Measurements from ENCODE around the gene MORF4L1.
"Not testable (repeated sequence)": the region's sequence is repeated elsewhere in the genome, so short reads cannot be mapped to it uniquely, and the experiment has no call there.

The MORF4L1 gene

GRCh38 chr15:78859971-78860719 is 12.5 kb upstream of the MORF4L1 start:
- DNase-seq = peak in 4 of 5 donors; percentile 20 to 67 (median 43)

- not testable (repeated sequence) for DNase-seq
Measured at GRCh38 chr15:78865585-78865984, 7.1 kb upstream of the MORF4L1 start.

- DNase-seq = not testable (repeated sequence)
Measured at GRCh38 chr15:78866031-78866430, 6.7 kb upstream of the MORF4L1 start.

- no peak for DNase-seq
Measured at GRCh38 chr15:78866803-78867202, 5.9 kb upstream of the MORF4L1 start.

- DNase-seq = no peak
Measured at GRCh38 chr15:78868366-78868765, 4.3 kb upstream of the MORF4L1 start.

- not testable (repeated sequence) for DNase-seq
Measured at GRCh38 chr15:78871483-78872127, 1.1 kb upstream of the MORF4L1 start.

GRCh38 chr15:78872972-78873792 is 492 bp downstream of the MORF4L1 start:
- peak; percentile 79 to 94 (median 86) for DNase-seq

GRCh38 chr15:78873793-78874765 is 1.4 kb downstream of the MORF4L1 start:
- peak in 4 of 5 donors; percentile 22 to 41 (median 38) for DNase-seq

- DNase-seq = no peak
Measured at GRCh38 chr15:78875107-78875914, 2.6 kb downstream of the MORF4L1 start.

- DNase-seq = peak in 1 of 5 donors; percentile 25
Measured at GRCh38 chr15:78876954-78877353, 4.3 kb downstream of the MORF4L1 start.

- DNase-seq = no peak
Measured at GRCh38 chr15:78878356-78878755, 5.7 kb downstream of the MORF4L1 start.

GRCh38 chr15:78879517-78880241 is 7.0 kb downstream of the MORF4L1 start:
- no peak for DNase-seq

- no peak for DNase-seq
Measured at GRCh38 chr15:78880242-78880533, 7.5 kb downstream of the MORF4L1 start.

GRCh38 chr15:78880813-78881212 is 8.1 kb downstream of the MORF4L1 start:
- no peak for DNase-seq

- no peak for DNase-seq
Measured at GRCh38 chr15:78881681-78882080, 9.0 kb downstream of the MORF4L1 start.

GRCh38 chr15:78889000-78889399 is 16.3 kb downstream of the MORF4L1 start:
- DNase-seq = no peak

- DNase-seq = no peak
Measured at GRCh38 chr15:78893538-78893937, 20.8 kb downstream of the MORF4L1 start.

GRCh38 chr15:78895471-78895870 is 22.8 kb downstream of the MORF4L1 start:
- no peak for DNase-seq

GRCh38 chr15:78898540-78898939 is 25.9 kb downstream of the MORF4L1 start:
- DNase-seq = no peak

- not testable (repeated sequence) for DNase-seq
Measured at GRCh38 chr15:78900819-78901533, 28.3 kb downstream of the MORF4L1 start.

Measured in T-helper 1 cell (primary cell).